Measurements from ENCODE around the gene AUTS2. TPM values are rescaled to one million over a fixed set of nuclear protein-coding genes. Genes with fewer than 3 reads are reported as not detected.

Gene AUTS2
- total and polyA plus RNA-seq, 2 of the 8 experiments (the other 6 are each of a cell fraction or from before 2014, with no cell fraction given), result 25.9 to 101 TPM

DNA sequence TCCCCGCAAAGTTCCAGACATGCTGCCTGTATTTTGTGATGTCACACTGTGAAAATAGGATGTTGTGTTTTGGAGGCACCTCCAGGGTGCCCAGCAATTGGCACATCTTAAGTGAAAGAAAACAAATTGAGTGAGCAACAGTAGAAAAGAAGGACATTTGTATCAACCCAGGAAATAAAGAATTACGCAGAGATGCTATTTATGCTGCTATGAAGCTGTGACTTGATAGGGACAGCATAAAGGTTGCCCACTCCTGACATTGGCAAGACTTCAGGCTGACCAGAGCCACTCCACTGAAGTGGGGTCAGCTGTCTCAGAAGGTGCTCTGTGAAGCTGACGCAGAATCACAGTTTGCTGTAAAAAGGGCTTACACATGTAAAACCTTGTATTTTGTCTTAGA, 803.8 kb downstream of the AUTS2 start:
- Histone ChIP-seq H3K14ac (ENCODE audit: insufficient read length) (no peak overlapping the region), H3K79me1 (ENCODE audit: low read depth, low read length) (no peaks in the 10 kb centered on the region), H3K9me3 (ENCODE audit: insufficient read depth in 2 of 2, low read depth in 1 of 2, low read length in 1 of 2) (no peaks in the 10 kb centered on the region), H3K27me3 (replicated peaks in 1 of 4; ENCODE audit: control insufficient read depth in 3 of 4, extremely low read depth in 1 of 4, insufficient read depth in 3 of 4, low read length in 3 of 4) (no peaks in the 10 kb centered on the region), H2BK15ac (ENCODE audit: low read length) (no peak overlapping the region), H3K23me2 (ENCODE audit: low read depth, low read length) (no peaks in the 10 kb centered on the region), H3K27ac (ENCODE audit: low read depth, low read length) (no peak overlapping the region), H3K18ac (ENCODE audit: extremely low read depth, low read length) (no peak overlapping the region), H4K5ac (ENCODE audit: insufficient read length, low read depth, low read length) (no peak overlapping the region), H3K23ac (ENCODE audit: insufficient read length) (no peak overlapping the region), H2AFZ (ENCODE audit: low read length) (no peak overlapping the region), H4K91ac (replicated peaks; ENCODE audit: insufficient read length, low read length) (no peak overlapping the region), H3K4ac (replicated peaks; ENCODE audit: insufficient read length, low read depth, low read length) (no peak overlapping the region), H4K8ac (ENCODE audit: extremely low read depth, insufficient read depth, low read length) (no peak overlapping the region), H2BK5ac (ENCODE audit: low read depth, low read length) (no peak overlapping the region), H3K4me1 (replicated peaks in 1 of 4; ENCODE audit: control insufficient read depth in 3 of 4, insufficient read depth in 4 of 4, low read length in 3 of 4) (no peaks in the 10 kb centered on the region), H3K56ac (replicated peaks; ENCODE audit: insufficient read length, low read depth, low read length) (no peak overlapping the region), H3K4me3 (ENCODE audit: extremely low read depth in 1 of 4, insufficient read depth in 2 of 4, low read depth in 3 of 4, low read length in 4 of 4) (no peak overlapping the region), H3K4me2 (ENCODE audit: insufficient read depth in 1 of 2, low read depth in 2 of 2, low read length in 2 of 2) (no peak overlapping the region), H2AK5ac (ENCODE audit: low read depth, low read length) (no peak overlapping the region), H2BK20ac (ENCODE audit: low read length) (no peak overlapping the region), H2BK12ac (ENCODE audit: low read depth, low read length) (no peak overlapping the region), H3K36me3 (ENCODE audit: control insufficient read depth in 2 of 4, insufficient read depth in 4 of 4, low read length in 3 of 4) (no peaks in the 10 kb centered on the region), H4K20me1 (replicated peaks in 1 of 2; ENCODE audit: control insufficient read depth in 1 of 2, insufficient read depth in 2 of 2, low read length in 2 of 2) (no peaks in the 10 kb centered on the region), H2BK120ac (replicated peaks; ENCODE audit: low read depth, low read length) (no peak overlapping the region), H3K79me2 (ENCODE audit: control insufficient read depth in 1 of 2, insufficient read depth in 2 of 2, low read length in 2 of 2) (no peaks in the 10 kb centered on the region), H3K9ac (replicated peaks in 1 of 4; ENCODE audit: extremely low read depth in 1 of 4, low read depth in 3 of 4, low read length in 3 of 4) (no peak overlapping the region)
- WGBS, 2 experiments (ENCODE audit: extremely low coverage in 1 of 2, insufficient coverage in 1 of 2, insufficient read length in 1 of 2, insufficient replicate concordance in 2 of 2, low coverage in 1 of 2, low lambda C conversion rate in 2 of 2, missing lambda C conversion rate in 1 of 2), result 87% methylated on average over 3 of the region's 3 CpGs; no CpG with 5 or more reads in 1 of the 2 experiments
- FAIRE-seq (no peak), DNase-seq (ENCODE audit: low read depth in 1 of 2, low spot score in 2 of 2) (no peak)
- ChIA-PET POLR2A (ENCODE audit: partially characterized antibody) (no interaction called here), CTCF (ENCODE audit: partially characterized antibody) (no interaction called here)
- TF ChIP-seq ZNF274 (IDR thresholded peaks at IDR 0.05; ENCODE audit: borderline replicate concordance, extremely low read depth, low read length), result no peak
- no peak for TF ChIP-seq KDM4A (IDR thresholded peaks at IDR 0.05; ENCODE audit: low read depth, low read length, severe bottlenecking)
- no peak for TF ChIP-seq JUND (IDR thresholded peaks at IDR 0.05; ENCODE audit: low read length)
- TF ChIP-seq, protein P1, sequence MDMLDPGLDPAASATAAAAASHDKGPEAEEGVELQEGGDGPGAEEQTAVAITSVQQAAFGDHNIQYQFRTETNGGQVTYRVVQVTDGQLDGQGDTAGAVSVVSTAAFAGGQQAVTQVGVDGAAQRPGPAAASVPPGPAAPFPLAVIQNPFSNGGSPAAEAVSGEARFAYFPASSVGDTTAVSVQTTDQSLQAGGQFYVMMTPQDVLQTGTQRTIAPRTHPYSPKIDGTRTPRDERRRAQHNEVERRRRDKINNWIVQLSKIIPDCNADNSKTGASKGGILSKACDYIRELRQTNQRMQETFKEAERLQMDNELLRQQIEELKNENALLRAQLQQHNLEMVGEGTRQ (IDR thresholded peaks at IDR 0.05; ENCODE audit: low read length), result no peak
- TF ChIP-seq SRF (IDR thresholded peaks at IDR 0.05; ENCODE audit: low read depth, low read length), result no peak
- TF ChIP-seq CTBP2 (IDR thresholded peaks at IDR 0.05; ENCODE audit: borderline replicate concordance, insufficient read depth, insufficient read length, low read length), result no peak
- TF ChIP-seq CBX5 (IDR thresholded peaks at IDR 0.05; ENCODE audit: low read depth, low read length), result no peak
- no peak for TF ChIP-seq CREB1 (IDR thresholded peaks at IDR 0.05)
- no peak for TF ChIP-seq SAP30 (IDR thresholded peaks at IDR 0.05; ENCODE audit: insufficient read depth, insufficient replicate concordance, low read length)
- no peak for TF ChIP-seq BRCA1 (IDR thresholded peaks at IDR 0.05; ENCODE audit: low read depth, low read length)
- no peak for TF ChIP-seq CHD2 (IDR thresholded peaks at IDR 0.05; ENCODE audit: low read length)
- no peak for TF ChIP-seq SIRT6 (IDR thresholded peaks at IDR 0.05; ENCODE audit: low read length)
- no peak for TF ChIP-seq KDM5A (IDR thresholded peaks at IDR 0.05; ENCODE audit: low read length)
- no peak for TF ChIP-seq TBP (IDR thresholded peaks at IDR 0.05; ENCODE audit: low read depth, low read length)
- no peak for TF ChIP-seq RXRA (IDR thresholded peaks at IDR 0.05; ENCODE audit: insufficient read depth, low read depth, low read length)
